Endodermal cell (in vitro differentiated cells): ENCODE data around the gene GCKR. TPM values are rescaled to one million over a fixed set of nuclear protein-coding genes. Genes with fewer than 3 reads are reported as not detected.

Experiments used
- DNase-seq: peaks from one replicate; pipeline ENCODE4 v3.0.0-alpha.2; 2017
- H3K27ac ChIP-seq: 2 replicates; pipeline ENCODE4 v1.5.1; 2013; ENCODE audit warnings: mild to moderate bottlenecking, low read depth, low read length, moderate library complexity
- H3K27me3 ChIP-seq: 2 replicates; pipeline ENCODE4 v1.6.1; 2013; ENCODE audit warnings: mild to moderate bottlenecking, low read length, moderate library complexity; ENCODE audit not compliant: insufficient read depth, control insufficient read depth, poor library complexity, severe bottlenecking
- H3K36me3 ChIP-seq: 2 replicates; pipeline ENCODE4 v1.7.0; 2013; ENCODE audit warnings: mild to moderate bottlenecking, low read length, moderate library complexity; ENCODE audit not compliant: control insufficient read depth, insufficient read depth
- H3K4me1 ChIP-seq: one replicate; pipeline ENCODE4 v1.7.0; 2013; ENCODE audit warnings: low read length; ENCODE audit not compliant: control insufficient read depth, insufficient read depth
- H3K4me3 ChIP-seq: 2 replicates; pipeline ENCODE4 v1.5.1; 2013; ENCODE audit warnings: mild to moderate bottlenecking, low read length, moderate library complexity
- H3K9ac ChIP-seq: 2 replicates; pipeline ENCODE4 v1.6.1; 2013; ENCODE audit warnings: mild to moderate bottlenecking, low read length, moderate library complexity; ENCODE audit not compliant: poor library complexity, severe bottlenecking; ENCODE audit errors: extremely low read depth
- H3K9me3 ChIP-seq: 2 replicates; pipeline ENCODE4 v1.6.1; 2013; ENCODE audit warnings: mild to moderate bottlenecking, low read length, moderate library complexity; ENCODE audit not compliant: control insufficient read depth
- H3K27ac Mint-ChIP-seq: 2 replicates; pipeline ENCODE4 v1.8.0; 2020; ENCODE audit warnings: mixed read lengths
- H3K27me3 Mint-ChIP-seq: 2 replicates; pipeline ENCODE4 v1.8.0; 2021; ENCODE audit warnings: mild to moderate bottlenecking, mixed read lengths; ENCODE audit not compliant: insufficient read depth
- H3K36me3 Mint-ChIP-seq: 2 replicates; pipeline ENCODE4 v1.8.0; 2020; ENCODE audit warnings: low read depth, mixed read lengths
- H3K4me1 Mint-ChIP-seq: 2 replicates; pipeline ENCODE4 v1.8.0; 2020; ENCODE audit warnings: mixed read lengths
- H3K4me3 Mint-ChIP-seq: 2 replicates; pipeline ENCODE4 v1.8.0; 2020; ENCODE audit warnings: mild to moderate bottlenecking, moderate library complexity, mixed read lengths
- H3K9me3 Mint-ChIP-seq: 2 replicates; pipeline ENCODE4 v1.8.0; 2020; ENCODE audit warnings: mild to moderate bottlenecking, mixed read lengths
- CTCF ChIP-seq: fragments of 200-600 bp; sonication (generic); conservative IDR thresholded peaks from 2 replicates; pipeline ENCODE4 v1.5.0; 2021; ENCODE audit warnings: antibody characterized with exemption, mild to moderate bottlenecking
- WGBS, 2 experiments: methylation state at CpG; one replicate each; pipeline versions ENCODE4 v1.1.5 to v1.1.7; 2013; ENCODE audit warnings: missing lambda C conversion rate in 2 of 2, mixed read lengths in 1 of 2; ENCODE audit not compliant: insufficient coverage in 1 of 2, insufficient read length in 1 of 2; 5-methylcytosine and 5-hydroxymethylcytosine counted together
- total RNA-seq, 2 donors: library from RNA; stranded (reverse); fragmentation: NEBNext Ultra II Directional in 1 of 2; extraction: Animal tissue kit (Norgen Biotek cat#: 25700) in 1 of 2; gene quantifications; 2 replicates in 1 of 2; 3 replicates in 1 of 2; pipeline ENCODE4 v1.2.1, GENCODE V29; 2021

GCKR gene
- total RNA-seq, 2 donors from 2014 or later: 1.6 to 1.8 TPM

DNA sequence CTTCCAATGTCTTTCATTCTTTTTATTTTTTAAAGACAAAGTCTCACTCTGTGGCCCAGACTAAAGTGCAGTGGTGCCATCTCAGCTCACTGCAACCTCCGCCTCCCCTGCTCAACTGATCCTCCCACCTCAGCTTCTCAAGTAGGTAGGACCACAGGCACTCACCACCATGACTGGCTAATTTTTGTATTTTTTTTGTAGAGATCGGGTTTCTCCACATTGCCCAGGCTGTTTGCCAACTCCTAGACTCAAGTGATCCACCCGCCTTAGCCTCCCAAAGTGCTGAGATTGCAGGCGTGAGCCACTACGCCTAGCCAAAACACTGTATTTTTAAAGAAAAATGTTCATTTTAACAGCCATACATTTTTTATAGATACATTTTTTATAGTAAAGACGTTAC lies 12.7 kb downstream of the GCKR start:
- no peaks in the 10 kb centered on the region for H3K4me1 ChIP-seq
- Mint-ChIP-seq H3K27me3 (peaks cover 40% of the 10 kb centered on the region), H3K9me3 (no peaks in the 10 kb centered on the region), H3K4me3 (no peak overlapping the region), H3K27ac (no peak overlapping the region), H3K4me1 (no peaks in the 10 kb centered on the region), H3K36me3 (no peaks in the 10 kb centered on the region)
- no peak overlapping the region for H3K27ac ChIP-seq
- no peak overlapping the region for H3K4me3 ChIP-seq
- no peak for DNase-seq
- peaks cover 61% of the 10 kb centered on the region for H3K27me3 ChIP-seq
- H3K9me3 ChIP-seq: no peaks in the 10 kb centered on the region
- no peak overlapping the region for H3K9ac ChIP-seq
- H3K36me3 ChIP-seq: no peaks in the 10 kb centered on the region
- 88 to 92% methylated on average over 2 to 5 of the region's 6 CpGs for WGBS, 2 experiments
- no peak for TF ChIP-seq CTCF

DNA sequence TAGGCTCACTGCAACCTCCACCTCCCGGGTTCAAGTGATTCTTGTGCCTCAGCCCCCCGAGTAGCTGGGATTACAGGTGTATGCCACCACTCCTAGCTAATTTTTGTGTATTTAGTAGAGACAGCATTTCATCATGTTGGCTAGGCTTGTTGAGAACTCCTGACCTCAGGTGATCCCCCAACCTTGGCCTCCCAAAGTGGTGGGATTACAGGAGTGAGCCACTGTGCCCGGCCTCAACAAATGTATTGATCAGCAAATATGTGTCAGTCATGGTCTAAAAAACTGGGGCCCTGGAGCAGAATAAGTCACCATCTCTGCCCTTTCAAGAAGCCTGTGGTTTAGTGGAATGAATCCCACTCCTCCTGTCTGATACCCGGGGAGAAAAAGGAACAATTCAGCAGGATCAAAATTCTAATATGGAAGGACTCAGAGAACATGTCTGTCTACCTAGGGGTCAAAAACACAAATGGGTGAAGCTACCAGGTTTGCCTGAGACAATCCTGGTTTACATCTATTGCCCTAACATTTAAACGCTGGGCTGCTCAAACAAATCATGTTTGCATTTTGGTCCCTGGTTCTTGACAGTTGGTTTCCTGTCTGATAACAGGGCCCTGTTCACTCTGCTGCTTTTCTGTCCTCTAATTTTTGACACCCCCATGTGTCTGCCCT lies 21.6 kb downstream of the GCKR start:
- Histone ChIP-seq H3K27ac (no peak overlapping the region), H3K36me3 (no peaks in the 10 kb centered on the region), H3K4me3 (no peak overlapping the region), H3K9me3 (no peaks in the 10 kb centered on the region), H3K4me1 (peaks cover 3% of the 10 kb centered on the region), H3K27me3 (peaks cover 85% of the 10 kb centered on the region), H3K9ac (no peak overlapping the region)
- DNase-seq: no peak
- no peak overlapping the region for H3K4me3 Mint-ChIP-seq
- H3K27me3 Mint-ChIP-seq: peaks cover 54% of the 10 kb centered on the region
- no peak overlapping the region for H3K27ac Mint-ChIP-seq
- 89 to 91% methylated on average over 4 to 5 of the region's 5 CpGs for WGBS, 2 experiments
- TF ChIP-seq CTCF: no peak
- H3K4me1 Mint-ChIP-seq: peaks cover 15% of the 10 kb centered on the region
- no peaks in the 10 kb centered on the region for H3K9me3 Mint-ChIP-seq
- no peaks in the 10 kb centered on the region for H3K36me3 Mint-ChIP-seq

- no peak for TF ChIP-seq CTCF
- DNase-seq: no peak
- Histone ChIP-seq H3K36me3 (no peaks in the 10 kb centered on the region), H3K27ac (no peak overlapping the region), H3K27me3 (peaks cover 85% of the 10 kb centered on the region), H3K9me3 (no peaks in the 10 kb centered on the region), H3K4me1 (peaks cover 3% of the 10 kb centered on the region), H3K4me3 (no peak overlapping the region), H3K9ac (no peak overlapping the region)
- Mint-ChIP-seq H3K4me3 (no peak overlapping the region), H3K27me3 (peaks cover 55% of the 10 kb centered on the region), H3K4me1 (peaks cover 15% of the 10 kb centered on the region), H3K9me3 (no peaks in the 10 kb centered on the region), H3K36me3 (no peaks in the 10 kb centered on the region), H3K27ac (no peak overlapping the region)
- WGBS, 2 experiments: 95 to 100% methylated on average over 1 to 4 of the region's 4 CpGs
Observed at GRCh38 chr2:27518782-27519113, 22.1 kb downstream of the GCKR start.
